ENCODE results near the gene HMGN3.
"Not testable (repeated sequence)": the region's sequence is repeated elsewhere in the genome, so short reads cannot be mapped to it uniquely, and the experiment has no call there.

HMGN3 gene

DNA sequence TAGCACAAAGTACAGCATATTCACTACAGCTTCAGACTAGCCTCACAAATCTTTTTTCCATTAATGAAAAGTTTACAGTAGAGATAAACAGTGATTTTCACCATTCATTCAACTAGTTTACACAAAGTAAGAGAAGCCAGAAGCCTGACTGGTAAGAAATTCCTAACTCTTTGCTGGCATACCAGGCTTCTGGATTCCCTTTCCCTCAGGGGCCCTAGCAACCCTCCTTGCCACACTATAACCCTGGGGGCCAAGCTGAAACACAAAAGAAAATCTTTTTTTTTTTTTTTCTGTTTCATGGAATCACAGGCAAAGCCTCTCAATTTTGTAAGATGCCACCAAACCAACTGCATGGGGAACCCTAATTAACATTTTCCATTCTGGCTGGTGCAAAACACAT, 28.9 kb upstream of the HMGN3 start:
- no peak for DNase-seq (ENCODE audit: low read depth)
- H3K4me3 ChIP-seq (ENCODE audit: low read depth, low read length), result no peak overlapping the region
- no peak for TF ChIP-seq POLR2A (IDR thresholded peaks at IDR 0.05; ENCODE audit: extremely low read depth, insufficient read length)
- TF ChIP-seq, protein P1, sequence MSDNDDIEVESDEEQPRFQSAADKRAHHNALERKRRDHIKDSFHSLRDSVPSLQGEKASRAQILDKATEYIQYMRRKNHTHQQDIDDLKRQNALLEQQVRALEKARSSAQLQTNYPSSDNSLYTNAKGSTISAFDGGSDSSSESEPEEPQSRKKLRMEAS (IDR thresholded peaks at IDR 0.05; ENCODE audit: low read depth, low read length), result no peak
- no peak for TF ChIP-seq MYC (IDR thresholded peaks at IDR 0.05; ENCODE audit: low read depth, low read length)
- TF ChIP-seq, protein P2, sequence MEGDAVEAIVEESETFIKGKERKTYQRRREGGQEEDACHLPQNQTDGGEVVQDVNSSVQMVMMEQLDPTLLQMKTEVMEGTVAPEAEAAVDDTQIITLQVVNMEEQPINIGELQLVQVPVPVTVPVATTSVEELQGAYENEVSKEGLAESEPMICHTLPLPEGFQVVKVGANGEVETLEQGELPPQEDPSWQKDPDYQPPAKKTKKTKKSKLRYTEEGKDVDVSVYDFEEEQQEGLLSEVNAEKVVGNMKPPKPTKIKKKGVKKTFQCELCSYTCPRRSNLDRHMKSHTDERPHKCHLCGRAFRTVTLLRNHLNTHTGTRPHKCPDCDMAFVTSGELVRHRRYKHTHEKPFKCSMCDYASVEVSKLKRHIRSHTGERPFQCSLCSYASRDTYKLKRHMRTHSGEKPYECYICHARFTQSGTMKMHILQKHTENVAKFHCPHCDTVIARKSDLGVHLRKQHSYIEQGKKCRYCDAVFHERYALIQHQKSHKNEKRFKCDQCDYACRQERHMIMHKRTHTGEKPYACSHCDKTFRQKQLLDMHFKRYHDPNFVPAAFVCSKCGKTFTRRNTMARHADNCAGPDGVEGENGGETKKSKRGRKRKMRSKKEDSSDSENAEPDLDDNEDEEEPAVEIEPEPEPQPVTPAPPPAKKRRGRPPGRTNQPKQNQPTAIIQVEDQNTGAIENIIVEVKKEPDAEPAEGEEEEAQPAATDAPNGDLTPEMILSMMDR (IDR thresholded peaks at IDR 0.05; ENCODE audit: low read depth, low read length), result no peak

DNA sequence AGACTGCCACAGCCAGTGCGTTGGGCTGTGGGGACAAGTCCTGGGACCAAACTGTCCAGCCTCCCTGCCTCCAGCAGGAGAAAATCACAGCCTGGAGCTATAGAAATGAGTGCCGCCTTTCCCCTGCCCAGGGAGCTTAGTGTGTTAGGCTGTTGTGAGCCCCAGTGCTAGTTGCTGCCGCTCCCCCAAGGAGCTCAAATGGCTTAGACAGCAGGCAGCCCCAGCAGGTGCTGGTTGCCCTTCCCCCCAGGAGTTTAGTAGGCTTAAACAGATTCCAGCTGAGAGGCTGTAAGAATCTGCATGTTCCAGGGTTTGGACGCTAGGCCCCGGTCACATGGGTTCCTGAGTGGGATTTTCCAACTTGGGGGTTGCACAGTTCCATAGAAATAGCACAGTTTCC, 27.2 kb upstream of the HMGN3 start:
- TF ChIP-seq, protein P1 (IDR thresholded peaks at IDR 0.05; ENCODE audit: low read depth, low read length), result no peak
- TF ChIP-seq POLR2A (IDR thresholded peaks at IDR 0.05; ENCODE audit: extremely low read depth, insufficient read length) (no peak), MYC (IDR thresholded peaks at IDR 0.05; ENCODE audit: low read depth, low read length) (no peak)
- TF ChIP-seq, protein P2 (IDR thresholded peaks at IDR 0.05; ENCODE audit: low read depth, low read length), result no peak
- no peak for DNase-seq (ENCODE audit: low read depth)

DNA sequence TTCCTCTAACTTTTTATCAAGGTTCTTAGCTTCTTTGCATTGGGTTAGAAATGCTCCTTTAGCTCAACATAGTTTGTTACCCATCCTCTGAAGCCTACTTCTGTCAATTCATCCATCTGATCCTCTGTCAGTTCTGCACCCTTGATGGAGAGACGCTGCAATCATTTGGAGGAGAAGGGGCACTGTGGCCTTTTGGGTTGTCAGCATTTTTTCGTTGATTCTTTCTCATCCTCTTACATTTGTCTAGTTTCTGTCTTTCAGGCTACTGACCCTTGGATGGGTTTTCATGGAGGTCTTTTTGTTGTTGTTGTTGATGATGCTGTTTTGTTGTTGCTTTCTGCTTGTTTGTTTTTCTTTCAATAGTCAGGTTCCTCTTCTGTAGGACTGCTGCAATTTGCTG, 26.3 kb upstream of the HMGN3 start:
- TF ChIP-seq, protein P2 (IDR thresholded peaks at IDR 0.05; ENCODE audit: low read depth, low read length), result no peak
- TF ChIP-seq POLR2A (IDR thresholded peaks at IDR 0.05; ENCODE audit: extremely low read depth, insufficient read length) (no peak), MYC (IDR thresholded peaks at IDR 0.05; ENCODE audit: low read depth, low read length) (no peak)
- TF ChIP-seq, protein P1 (IDR thresholded peaks at IDR 0.05; ENCODE audit: low read depth, low read length), result no peak
- no peak for DNase-seq (ENCODE audit: low read depth)
- no peak overlapping the region for H3K4me3 ChIP-seq (ENCODE audit: low read depth, low read length)

More for the DNA sequence above, 27.2 kb upstream of the HMGN3 start:
- no peak overlapping the region for H3K4me3 ChIP-seq (ENCODE audit: low read depth, low read length)

DNA sequence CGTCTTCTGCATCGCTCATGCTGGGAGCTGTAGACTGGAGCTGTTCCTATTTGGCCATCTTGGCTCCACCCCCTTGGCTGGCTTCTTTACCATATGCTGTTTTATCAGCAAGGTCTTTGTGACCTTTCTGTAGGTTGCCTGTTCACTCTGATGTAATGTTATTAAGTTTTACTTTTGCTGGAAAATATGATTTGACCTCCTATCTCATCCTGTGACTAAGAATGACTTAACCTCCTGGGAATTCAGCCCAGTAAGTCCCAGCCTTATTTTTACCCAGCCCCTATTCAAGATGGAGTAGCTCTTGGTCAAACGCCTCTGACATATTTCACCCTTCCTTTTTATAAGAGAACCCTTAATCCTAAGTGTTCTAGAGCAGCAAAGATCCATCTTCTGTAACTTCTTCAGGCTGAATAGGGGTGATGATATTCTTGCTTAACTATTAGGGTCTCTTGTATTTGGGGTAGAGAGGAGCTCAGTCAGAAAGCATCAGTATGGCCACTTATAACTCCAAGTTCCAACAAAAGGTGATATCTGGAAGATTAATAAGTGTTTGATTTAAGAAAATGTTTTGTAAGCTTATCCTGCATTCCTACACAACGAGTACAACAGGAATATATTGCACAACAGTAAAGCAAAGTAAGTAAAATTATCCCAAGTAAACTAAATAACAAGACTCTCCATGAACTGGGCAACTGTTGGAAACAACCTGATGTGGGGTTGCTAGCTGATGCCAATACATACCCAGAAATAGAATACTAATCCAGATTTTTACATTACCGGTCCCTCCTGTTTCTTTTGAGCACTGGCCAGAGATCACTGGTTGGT, 23.1 kb upstream of the HMGN3 start:
- DNase-seq (ENCODE audit: low read depth), result no peak
- H3K4me3 ChIP-seq (ENCODE audit: low read depth, low read length), result no peak overlapping the region
- TF ChIP-seq, protein P1 (IDR thresholded peaks at IDR 0.05; ENCODE audit: low read depth, low read length), result no peak
- TF ChIP-seq MYC (IDR thresholded peaks at IDR 0.05; ENCODE audit: low read depth, low read length) (no peak), POLR2A (IDR thresholded peaks at IDR 0.05; ENCODE audit: extremely low read depth, insufficient read length) (no peak)
- TF ChIP-seq, protein P2 (IDR thresholded peaks at IDR 0.05; ENCODE audit: low read depth, low read length), result no peak

DNA sequence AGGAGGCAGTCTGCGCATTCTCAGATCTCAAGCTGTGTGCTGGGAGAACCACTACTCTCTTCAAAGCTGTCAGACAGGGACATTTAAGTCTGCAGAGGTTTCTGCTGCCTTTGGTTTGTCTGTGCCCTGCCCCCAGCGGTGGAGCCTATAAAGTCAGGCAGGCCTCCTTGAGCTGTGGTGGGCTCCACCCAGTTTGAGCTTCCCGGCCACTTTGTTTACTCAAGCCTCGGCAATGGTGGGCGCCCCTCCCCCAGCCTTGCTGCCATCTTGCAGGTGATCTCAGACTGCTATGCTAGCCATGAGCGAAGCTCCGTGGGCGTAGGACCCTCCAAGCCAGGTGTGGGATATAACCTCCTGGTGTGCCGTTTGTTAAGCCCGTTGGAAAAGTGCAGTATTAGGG, 22.3 kb upstream of the HMGN3 start:
- not testable (repeated sequence) for DNase-seq (ENCODE audit: low read depth); H3K4me3 ChIP-seq (ENCODE audit: low read depth, low read length)

DNA sequence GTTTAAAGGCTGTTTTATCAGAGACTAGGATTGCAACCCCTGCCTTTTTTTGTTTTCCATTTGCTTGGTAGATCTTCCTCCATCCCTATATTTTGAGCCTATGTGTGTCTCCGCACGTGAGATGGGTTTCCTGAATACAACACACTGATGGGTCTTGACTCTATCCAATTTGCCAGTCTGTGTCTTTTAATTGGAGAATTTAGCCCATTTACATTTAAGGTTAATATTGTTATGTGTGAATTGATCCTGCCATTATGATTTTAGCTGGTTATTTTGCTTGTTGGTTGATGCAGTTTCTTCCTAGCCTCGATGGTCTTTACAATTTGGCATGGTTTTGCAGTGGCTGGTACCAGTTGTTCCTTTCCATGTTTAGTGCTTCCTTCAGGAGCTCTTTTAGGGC, 20.6 kb upstream of the HMGN3 start:
- not testable (repeated sequence) for DNase-seq (ENCODE audit: low read depth); H3K4me3 ChIP-seq (ENCODE audit: low read depth, low read length)

DNA sequence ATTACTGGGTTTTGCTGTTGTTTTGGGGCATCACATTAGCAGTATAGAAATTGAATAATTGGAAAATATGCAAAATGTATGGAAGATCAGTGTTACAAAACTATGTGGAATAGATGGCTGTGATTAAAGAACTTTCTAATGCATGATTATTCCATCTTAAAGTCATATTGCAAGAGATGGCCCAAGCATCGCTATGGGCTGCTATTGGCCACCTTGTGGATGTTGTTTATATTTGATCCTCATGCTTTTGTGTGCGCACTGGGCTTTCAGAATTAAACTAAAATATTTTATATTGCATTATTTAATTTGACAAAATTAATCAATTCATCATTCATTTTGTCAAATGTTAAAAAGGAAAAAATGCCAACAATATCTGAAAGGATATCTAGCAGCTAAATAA, 16.1 kb upstream of the HMGN3 start:
- TF ChIP-seq, protein P2 (IDR thresholded peaks at IDR 0.05; ENCODE audit: low read depth, low read length), result no peak
- no peak for TF ChIP-seq POLR2A (IDR thresholded peaks at IDR 0.05; ENCODE audit: extremely low read depth, insufficient read length)
- TF ChIP-seq, protein P1 (IDR thresholded peaks at IDR 0.05; ENCODE audit: low read depth, low read length), result no peak
- no peak for TF ChIP-seq MYC (IDR thresholded peaks at IDR 0.05; ENCODE audit: low read depth, low read length)
- no peak for DNase-seq (ENCODE audit: low read depth)
- no peak overlapping the region for H3K4me3 ChIP-seq (ENCODE audit: low read depth, low read length)

Measured in NB4 (cell line).